Stimulated activated naive CD8-positive, alpha-beta T cell treated with anti-CD3 and anti-CD28 coated beads, Interleukin-15, Interleukin-2, amounts not matched to agents 100 ng/mL and 50 ng/mL, for 24 hours (primary cell): ENCODE measurements around the gene NAA10.

Source experiments
- H3K27ac Mint-ChIP-seq: one replicate; pipeline ENCODE4 v1.8.0; 2021; ENCODE audit warnings: mild to moderate bottlenecking, mixed read lengths
- H3K27me3 Mint-ChIP-seq: one replicate; pipeline ENCODE4 v1.8.0; 2021; ENCODE audit warnings: mixed read lengths
- H3K36me3 Mint-ChIP-seq: one replicate; pipeline ENCODE4 v1.8.0; 2021; ENCODE audit warnings: low read depth, mixed read lengths
- H3K4me1 Mint-ChIP-seq: one replicate; pipeline ENCODE4 v1.8.0; 2021; ENCODE audit warnings: low read depth, mixed read lengths
- H3K4me3 Mint-ChIP-seq: one replicate; pipeline ENCODE4 v1.8.0; 2021; ENCODE audit warnings: mild to moderate bottlenecking, mixed read lengths
- H3K9me3 Mint-ChIP-seq: one replicate; pipeline ENCODE4 v1.8.0; 2021; ENCODE audit warnings: mixed read lengths

Gene NAA10

DNA sequence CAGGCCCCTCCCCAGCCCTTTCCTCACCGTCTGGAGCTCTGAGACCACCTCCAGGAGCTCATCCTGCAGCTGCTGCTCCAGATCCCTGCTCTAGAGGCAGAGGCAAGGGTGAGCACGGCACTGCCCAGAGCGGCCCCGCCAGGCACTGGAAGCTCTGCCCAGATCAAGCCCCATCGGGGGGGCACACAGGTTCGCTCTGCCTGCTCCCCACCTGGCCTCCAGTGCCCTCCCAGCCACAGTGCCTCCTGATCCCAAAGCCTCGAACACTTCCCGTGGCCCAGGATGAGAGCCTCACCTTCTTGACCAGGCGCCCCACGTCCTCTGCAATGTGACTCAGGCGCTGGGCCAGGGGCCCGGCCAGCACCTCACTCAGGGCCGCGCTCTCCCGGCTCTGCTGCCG lies 13.8 kb downstream of the NAA10 start:
- Mint-ChIP-seq H3K27me3 (no peaks in the 10 kb centered on the region), H3K27ac (no peak overlapping the region), H3K36me3 (peaks cover 35% of the 10 kb centered on the region), H3K9me3 (no peaks in the 10 kb centered on the region), H3K4me1 (peaks cover 15% of the 10 kb centered on the region), H3K4me3 (no peak overlapping the region)

GRCh38 chrX:153920546-153920945 lies 14.3 kb downstream of the NAA10 start:
- Mint-ChIP-seq H3K4me3 (no peak overlapping the region), H3K27me3 (no peaks in the 10 kb centered on the region), H3K27ac (no peak overlapping the region), H3K36me3 (peaks cover 39% of the 10 kb centered on the region), H3K9me3 (no peaks in the 10 kb centered on the region), H3K4me1 (peaks cover 15% of the 10 kb centered on the region)

DNA sequence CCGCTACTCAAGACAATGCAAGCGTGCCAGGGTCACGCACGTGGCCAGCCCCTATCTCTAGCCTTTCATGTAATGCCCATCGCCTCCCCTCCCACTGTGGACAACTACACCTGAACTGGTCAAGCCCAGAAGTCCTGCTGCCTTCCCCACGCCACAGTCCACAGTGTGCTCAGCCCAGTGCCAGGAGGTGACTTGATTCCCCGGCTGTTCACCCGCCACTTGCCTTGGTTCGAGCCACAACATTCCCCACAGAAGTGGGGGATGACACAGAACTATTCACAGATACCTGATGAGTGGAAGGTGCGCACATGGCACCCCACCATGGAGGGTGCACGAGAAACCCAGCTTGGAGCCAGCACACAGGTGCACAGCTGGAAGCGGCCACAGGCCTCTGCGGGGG lies 15.6 kb downstream of the NAA10 start:
- Mint-ChIP-seq H3K4me1 (peaks cover 15% of the 10 kb centered on the region), H3K9me3 (no peaks in the 10 kb centered on the region), H3K27ac (no peak overlapping the region), H3K27me3 (no peaks in the 10 kb centered on the region), H3K36me3 (peaks cover 38% of the 10 kb centered on the region), H3K4me3 (no peak overlapping the region)

- H3K36me3 Mint-ChIP-seq, result peaks cover 35% of the 10 kb centered on the region
- H3K27ac Mint-ChIP-seq, result no peak overlapping the region
- peaks cover 9% of the 10 kb centered on the region for H3K4me1 Mint-ChIP-seq
- H3K9me3 Mint-ChIP-seq, result no peaks in the 10 kb centered on the region
- H3K4me3 Mint-ChIP-seq, result no peak overlapping the region
- H3K27me3 Mint-ChIP-seq, result no peaks in the 10 kb centered on the region
Observed at GRCh38 chrX:153917869-153918268, 17.0 kb downstream of the NAA10 start.

- peaks cover 5% of the 10 kb centered on the region for H3K4me1 Mint-ChIP-seq
- no peaks in the 10 kb centered on the region for H3K9me3 Mint-ChIP-seq
- no peak overlapping the region for H3K27ac Mint-ChIP-seq
- H3K27me3 Mint-ChIP-seq, result no peaks in the 10 kb centered on the region
- H3K4me3 Mint-ChIP-seq, result no peak overlapping the region
- peaks cover 31% of the 10 kb centered on the region for H3K36me3 Mint-ChIP-seq
Observed at GRCh38 chrX:153913701-153914100, 21.1 kb downstream of the NAA10 start.

- Mint-ChIP-seq H3K27ac (no peak overlapping the region), H3K36me3 (peaks cover 27% of the 10 kb centered on the region), H3K4me3 (no peak overlapping the region), H3K27me3 (no peaks in the 10 kb centered on the region), H3K4me1 (peaks cover 5% of the 10 kb centered on the region), H3K9me3 (no peaks in the 10 kb centered on the region)
Observed at GRCh38 chrX:153913211-153913610, 21.6 kb downstream of the NAA10 start.

- Mint-ChIP-seq H3K27ac (peak overlapping the region; percentile 61), H3K27me3 (no peaks in the 10 kb centered on the region), H3K4me1 (peaks cover 5% of the 10 kb centered on the region), H3K9me3 (no peaks in the 10 kb centered on the region), H3K4me3 (no peak overlapping the region), H3K36me3 (peaks cover 20% of the 10 kb centered on the region)
Observed at GRCh38 chrX:153911798-153912197, 23.0 kb downstream of the NAA10 start.

GRCh38 chrX:153910446-153910845 lies 24.4 kb downstream of the NAA10 start:
- H3K27ac Mint-ChIP-seq, result no peak overlapping the region
- H3K9me3 Mint-ChIP-seq, result no peaks in the 10 kb centered on the region
- H3K27me3 Mint-ChIP-seq, result no peaks in the 10 kb centered on the region
- H3K4me1 Mint-ChIP-seq, result peaks cover 5% of the 10 kb centered on the region
- no peak overlapping the region for H3K4me3 Mint-ChIP-seq
- H3K36me3 Mint-ChIP-seq, result peaks cover 9% of the 10 kb centered on the region

DNA sequence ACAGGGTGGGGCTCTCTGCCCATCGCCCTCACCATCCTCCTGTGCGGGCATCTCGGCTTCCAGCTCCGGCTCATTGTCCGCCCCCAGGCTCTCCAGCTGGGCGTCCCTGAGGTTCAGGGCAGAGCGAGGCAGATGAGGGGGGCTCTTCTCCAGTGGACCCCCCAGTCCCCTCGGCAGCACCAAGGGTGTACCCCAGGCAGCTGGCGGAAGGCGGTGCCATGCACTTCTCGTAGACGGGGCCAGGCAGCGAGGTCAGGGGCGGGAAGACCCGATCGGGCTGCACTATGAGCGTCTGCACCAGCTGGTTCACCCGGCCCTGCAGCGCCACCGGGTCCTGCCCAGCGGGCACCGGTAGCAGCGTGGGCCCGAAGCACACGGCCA lies 24.9 kb downstream of the NAA10 start:
- Mint-ChIP-seq H3K27me3 (no peaks in the 10 kb centered on the region), H3K36me3 (peaks cover 9% of the 10 kb centered on the region), H3K9me3 (no peaks in the 10 kb centered on the region), H3K27ac (no peak overlapping the region), H3K4me3 (no peak overlapping the region), H3K4me1 (peaks cover 6% of the 10 kb centered on the region)

GRCh38 chrX:153909024-153909979 lies 25.5 kb downstream of the NAA10 start:
- H3K4me1 Mint-ChIP-seq, result peaks cover 10% of the 10 kb centered on the region
- H3K4me3 Mint-ChIP-seq, result no peak overlapping the region
- no peaks in the 10 kb centered on the region for H3K9me3 Mint-ChIP-seq
- no peaks in the 10 kb centered on the region for H3K27me3 Mint-ChIP-seq
- H3K27ac Mint-ChIP-seq, result no peak overlapping the region
- H3K36me3 Mint-ChIP-seq, result peaks cover 9% of the 10 kb centered on the region

- H3K36me3 Mint-ChIP-seq, result peaks cover 7% of the 10 kb centered on the region
- H3K27ac Mint-ChIP-seq, result no peak overlapping the region
- H3K4me1 Mint-ChIP-seq, result peaks cover 17% of the 10 kb centered on the region
- no peak overlapping the region for H3K4me3 Mint-ChIP-seq
- no peaks in the 10 kb centered on the region for H3K9me3 Mint-ChIP-seq
- no peaks in the 10 kb centered on the region for H3K27me3 Mint-ChIP-seq
Observed at GRCh38 chrX:153908219-153908860, 26.5 kb downstream of the NAA10 start.

GRCh38 chrX:153907456-153907855 lies 27.4 kb downstream of the NAA10 start:
- Mint-ChIP-seq H3K36me3 (peaks cover 7% of the 10 kb centered on the region), H3K27ac (no peak overlapping the region), H3K27me3 (no peaks in the 10 kb centered on the region), H3K4me1 (peaks cover 21% of the 10 kb centered on the region), H3K9me3 (no peaks in the 10 kb centered on the region), H3K4me3 (no peak overlapping the region)

GRCh38 chrX:153906126-153906917 lies 28.5 kb downstream of the NAA10 start:
- H3K27me3 Mint-ChIP-seq, result no peaks in the 10 kb centered on the region
- no peak overlapping the region for H3K4me3 Mint-ChIP-seq
- no peak overlapping the region for H3K27ac Mint-ChIP-seq

GRCh38 chrX:153905481-153906095 lies 29.2 kb downstream of the NAA10 start:
- no peaks in the 10 kb centered on the region for H3K36me3 Mint-ChIP-seq
- H3K4me3 Mint-ChIP-seq, result no peak overlapping the region
- no peaks in the 10 kb centered on the region for H3K27me3 Mint-ChIP-seq
- peaks cover 31% of the 10 kb centered on the region for H3K4me1 Mint-ChIP-seq
- H3K27ac Mint-ChIP-seq, result no peak overlapping the region
- no peaks in the 10 kb centered on the region for H3K9me3 Mint-ChIP-seq

More at GRCh38 chrX:153906126-153906917, 28.5 kb downstream of the NAA10 start:
- Mint-ChIP-seq H3K36me3 (no peaks in the 10 kb centered on the region), H3K9me3 (no peaks in the 10 kb centered on the region), H3K4me1 (peaks cover 24% of the 10 kb centered on the region)
